RWPE2 (cell line): ENCODE data around the gene TTC28.

Experiments
- ATAC-seq: fragments of 200-7000 bp; cut with Tn5 transposase; 3 replicates; pipeline ENCODE4 v1.9.1; 2021; ENCODE audit warnings: low read depth
- DNase-seq: peaks from one replicate; pipeline ENCODE4 v3.0.0-alpha.2; 2020; ENCODE audit warnings: low spot score
- H3K27ac ChIP-seq: fragments of 450-650 bp; 2 replicates; pipeline ENCODE4 v1.5.1; 2017; ENCODE audit warnings: mild to moderate bottlenecking; ENCODE audit not compliant: poor library complexity, severe bottlenecking
- H3K27me3 ChIP-seq: fragments of 250-450 bp; sonication (Bioruptor Pico); 2 replicates; pipeline ENCODE4 v1.5.1; 2021; ENCODE audit warnings: mild to moderate bottlenecking, moderate library complexity; ENCODE audit not compliant: insufficient read depth, poor library complexity, severe bottlenecking
- H3K36me3 ChIP-seq: fragments of 250-450 bp; sonication (Bioruptor Pico); 2 replicates; pipeline ENCODE4 v1.5.1; 2020; ENCODE audit warnings: low read depth, mild to moderate bottlenecking, moderate library complexity
- H3K4me1 ChIP-seq: fragments of 250-450 bp; sonication (Bioruptor Pico); 2 replicates; pipeline ENCODE4 v1.5.1; 2021; ENCODE audit warnings: mild to moderate bottlenecking, moderate library complexity; ENCODE audit not compliant: insufficient read depth, poor library complexity, severe bottlenecking
- H3K4me3 ChIP-seq: fragments of 250-450 bp; sonication (Bioruptor Pico); 2 replicates; pipeline ENCODE4 v1.5.1; 2021; ENCODE audit warnings: mild to moderate bottlenecking, moderate library complexity; ENCODE audit not compliant: severe bottlenecking
- H3K9me3 ChIP-seq: fragments of 250-450 bp; sonication (Bioruptor Pico); 2 replicates; pipeline ENCODE4 v1.5.1; 2021; ENCODE audit warnings: mild to moderate bottlenecking, moderate library complexity; ENCODE audit not compliant: severe bottlenecking
- TF ChIP-seq, protein P1 (sequence below): fragments of 450-650 bp; IDR thresholded peaks from one replicate; pipeline ENCODE4 v1.5.1; 2017; ENCODE audit warnings: mild to moderate bottlenecking, moderate library complexity; ENCODE audit not compliant: poor library complexity, severe bottlenecking

The TTC28 gene

DNA sequence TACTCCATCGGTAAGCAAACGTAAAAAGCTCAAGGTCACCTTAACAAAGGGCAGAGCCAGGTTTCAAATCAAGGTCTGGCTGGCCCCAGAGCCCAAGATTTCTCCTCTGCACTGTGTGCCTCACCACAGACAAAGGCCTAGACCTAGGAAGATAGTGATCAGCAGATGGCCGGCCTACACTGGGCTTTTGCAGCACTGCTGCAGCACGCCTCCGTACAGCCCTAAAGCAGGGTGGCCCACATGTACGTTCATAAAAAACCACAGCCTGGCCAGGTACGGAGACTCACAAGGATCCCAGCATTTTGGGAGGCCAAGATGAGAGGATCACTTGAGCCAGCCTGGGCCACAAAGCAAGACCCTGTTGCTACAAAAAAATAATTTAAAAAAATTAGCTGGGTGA, 654.3 kb downstream of the TTC28 start:
- TF ChIP-seq, protein P1, sequence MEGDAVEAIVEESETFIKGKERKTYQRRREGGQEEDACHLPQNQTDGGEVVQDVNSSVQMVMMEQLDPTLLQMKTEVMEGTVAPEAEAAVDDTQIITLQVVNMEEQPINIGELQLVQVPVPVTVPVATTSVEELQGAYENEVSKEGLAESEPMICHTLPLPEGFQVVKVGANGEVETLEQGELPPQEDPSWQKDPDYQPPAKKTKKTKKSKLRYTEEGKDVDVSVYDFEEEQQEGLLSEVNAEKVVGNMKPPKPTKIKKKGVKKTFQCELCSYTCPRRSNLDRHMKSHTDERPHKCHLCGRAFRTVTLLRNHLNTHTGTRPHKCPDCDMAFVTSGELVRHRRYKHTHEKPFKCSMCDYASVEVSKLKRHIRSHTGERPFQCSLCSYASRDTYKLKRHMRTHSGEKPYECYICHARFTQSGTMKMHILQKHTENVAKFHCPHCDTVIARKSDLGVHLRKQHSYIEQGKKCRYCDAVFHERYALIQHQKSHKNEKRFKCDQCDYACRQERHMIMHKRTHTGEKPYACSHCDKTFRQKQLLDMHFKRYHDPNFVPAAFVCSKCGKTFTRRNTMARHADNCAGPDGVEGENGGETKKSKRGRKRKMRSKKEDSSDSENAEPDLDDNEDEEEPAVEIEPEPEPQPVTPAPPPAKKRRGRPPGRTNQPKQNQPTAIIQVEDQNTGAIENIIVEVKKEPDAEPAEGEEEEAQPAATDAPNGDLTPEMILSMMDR, result no peak
- DNase-seq (no peak), ATAC-seq (no peak)
- H3K36me3 ChIP-seq, result no peaks in the 10 kb centered on the region
- H3K9me3 ChIP-seq, result no peaks in the 10 kb centered on the region
- H3K4me3 ChIP-seq, result no peak overlapping the region
- no peaks in the 10 kb centered on the region for H3K4me1 ChIP-seq
- no peaks in the 10 kb centered on the region for H3K27me3 ChIP-seq
- H3K27ac ChIP-seq, result no peak overlapping the region

DNA sequence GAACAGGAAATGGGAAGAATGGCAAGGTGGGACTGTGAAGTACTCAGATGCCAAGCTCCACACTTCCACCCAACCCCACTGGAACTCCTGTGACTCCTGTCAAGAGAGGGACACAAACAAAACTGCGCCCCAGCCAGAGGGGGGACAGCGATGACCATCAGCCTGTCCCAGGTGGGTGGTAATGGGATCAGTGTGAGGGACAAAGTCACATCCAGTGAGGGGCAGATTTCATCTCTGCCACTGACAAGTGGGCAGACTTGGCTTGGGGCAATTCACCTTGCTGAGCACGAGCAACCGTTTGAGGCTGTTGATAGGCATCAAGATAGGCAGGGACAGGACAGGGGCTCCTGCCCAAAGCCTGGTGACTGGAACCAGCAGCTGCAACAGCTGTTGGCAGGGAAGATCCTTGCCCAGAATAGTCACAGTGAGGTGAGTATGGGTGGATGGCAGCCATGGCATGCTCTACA, 655.2 kb downstream of the TTC28 start:
- peak; percentile 27 for DNase-seq
- no peak overlapping the region for H3K27ac ChIP-seq
- TF ChIP-seq, protein P1, result no peak
- H3K4me3 ChIP-seq, result no peak overlapping the region
- H3K27me3 ChIP-seq, result no peaks in the 10 kb centered on the region
- H3K36me3 ChIP-seq, result no peaks in the 10 kb centered on the region
- no peaks in the 10 kb centered on the region for H3K9me3 ChIP-seq
- no peaks in the 10 kb centered on the region for H3K4me1 ChIP-seq
- no peak for ATAC-seq

DNA sequence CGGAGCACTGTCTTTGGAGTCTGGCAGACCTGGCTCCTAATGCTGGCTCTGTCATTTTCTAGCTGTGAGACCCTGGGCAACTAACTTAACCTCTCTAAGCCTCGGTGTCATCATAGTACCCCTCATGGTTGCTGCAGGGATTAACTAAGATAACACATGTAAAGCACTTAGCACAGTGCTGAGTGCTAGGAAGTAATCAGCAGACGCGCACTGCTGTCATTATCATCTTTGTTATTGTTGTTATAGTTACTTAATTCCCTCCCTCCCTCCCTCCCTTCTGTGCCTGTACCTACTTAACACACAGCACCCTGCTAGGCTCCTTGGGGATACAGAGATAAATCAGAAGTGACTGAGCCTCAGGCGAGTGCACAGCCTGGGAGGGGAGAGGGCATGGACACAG, 655.9 kb downstream of the TTC28 start:
- Histone ChIP-seq H3K27ac (no peak overlapping the region), H3K36me3 (no peaks in the 10 kb centered on the region), H3K27me3 (no peaks in the 10 kb centered on the region), H3K4me3 (no peak overlapping the region), H3K9me3 (no peaks in the 10 kb centered on the region), H3K4me1 (no peaks in the 10 kb centered on the region)
- TF ChIP-seq, protein P1, result no peak
- no peak for ATAC-seq
- DNase-seq, result no peak

DNA sequence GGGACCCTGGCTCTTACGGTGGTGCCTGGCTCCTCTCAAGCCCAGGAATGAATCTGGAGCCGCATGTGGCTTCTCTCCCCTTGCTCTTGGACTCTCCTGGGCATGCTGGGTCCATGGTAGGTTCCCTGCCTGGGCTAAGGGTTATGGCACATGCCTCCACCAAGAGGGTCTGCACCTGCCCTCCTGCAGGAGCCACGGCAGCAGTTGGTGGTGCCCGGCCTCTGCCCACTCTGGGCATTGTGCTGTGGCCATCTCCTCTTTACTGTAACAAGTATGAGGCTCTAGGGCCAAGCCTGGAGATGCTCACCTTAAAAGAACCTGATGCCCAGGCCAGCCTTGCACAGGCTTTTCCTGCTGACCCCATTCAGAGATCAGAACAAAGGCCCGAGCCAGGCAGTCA, 656.6 kb downstream of the TTC28 start:
- Histone ChIP-seq H3K27ac (no peak overlapping the region), H3K4me3 (no peak overlapping the region), H3K27me3 (no peaks in the 10 kb centered on the region), H3K4me1 (no peaks in the 10 kb centered on the region), H3K9me3 (no peaks in the 10 kb centered on the region), H3K36me3 (no peaks in the 10 kb centered on the region)
- ATAC-seq (no peak), DNase-seq (no peak)
- TF ChIP-seq, protein P1, result no peak

DNA sequence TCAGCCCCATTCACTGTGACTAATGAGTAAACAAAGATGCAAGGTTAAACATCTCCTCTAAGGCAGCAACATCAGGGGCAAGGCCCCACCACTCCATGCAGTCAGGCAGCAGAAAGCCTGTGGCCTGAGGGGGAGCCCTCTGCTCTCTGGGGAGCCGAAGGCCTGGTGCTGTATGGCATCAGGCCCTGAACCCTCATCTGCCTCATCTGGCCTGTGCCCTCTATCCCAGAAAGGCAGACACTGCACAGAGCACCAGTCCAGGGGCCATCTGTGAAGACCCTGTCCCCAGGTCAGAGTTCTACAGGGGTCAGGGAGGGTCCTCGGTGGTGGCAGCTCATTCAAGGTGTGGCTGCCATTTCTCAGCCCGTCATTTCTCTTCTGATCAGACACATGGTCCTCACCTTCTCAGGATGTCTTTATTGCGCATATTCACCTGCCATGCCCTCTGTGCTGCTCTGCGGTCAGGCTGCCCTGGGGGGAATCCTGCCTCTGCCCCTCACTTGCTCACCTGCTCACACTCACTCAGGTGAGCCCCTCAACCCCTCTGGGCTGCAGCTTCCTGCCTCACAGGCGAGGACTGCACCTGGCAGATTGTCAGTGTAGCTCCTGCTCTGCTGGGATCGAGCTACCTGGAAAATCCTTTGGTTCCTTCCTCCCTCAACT, 657.5 kb downstream of the TTC28 start:
- no peak for ATAC-seq
- Histone ChIP-seq H3K4me1 (no peaks in the 10 kb centered on the region), H3K27ac (no peak overlapping the region), H3K36me3 (no peaks in the 10 kb centered on the region), H3K27me3 (no peaks in the 10 kb centered on the region), H3K4me3 (no peak overlapping the region), H3K9me3 (no peaks in the 10 kb centered on the region)
- TF ChIP-seq, protein P1, result no peak
- no peak for DNase-seq
